GM18498 (cell line): ENCODE data around the gene RRAS.
A peak's percentile ranks its signal among the peaks of the same experiment; 100 is the strongest.

Source experiments
- ATAC-seq: cut with Tn5 transposase; IDR thresholded peaks from one replicate; pipeline ENCODE4 v1.9.1; 2021; ENCODE audit warnings: mild to moderate bottlenecking, moderate library complexity; ENCODE audit not compliant: unreplicated experiment

The RRAS gene

GRCh38 chr19:49677231-49677900 is 37.4 kb upstream of the RRAS start, which contains the start of gene PRMT1:
Gene PRMT1 (plus strand): TSS chr19:49677271. CDS start chr19:49677281, 10 bp downstream.
- peak; percentile 16 for ATAC-seq

- peak; percentile 70 for ATAC-seq
Measured at GRCh38 chr19:49676784-49677230, 36.9 kb upstream of the RRAS start.

- ATAC-seq: peak; percentile 30
Measured at GRCh38 chr19:49676136-49676783, 36.3 kb upstream of the RRAS start.

GRCh38 chr19:49672131-49672919 is 32.4 kb upstream of the RRAS start:
- ATAC-seq: no peak

GRCh38 chr19:49669516-49669915 is 29.6 kb upstream of the RRAS start:
- ATAC-seq: no peak

GRCh38 chr19:49667473-49667872 is 27.5 kb upstream of the RRAS start:
- ATAC-seq: no peak

GRCh38 chr19:49666120-49666444 is 26.1 kb upstream of the RRAS start:
- ATAC-seq: no peak

- peak; percentile 86 for ATAC-seq
Measured at GRCh38 chr19:49665351-49666119, 25.6 kb upstream of the RRAS start, which contains the start of the genes BCL2L12 and IRF3. Gene BCL2L12 (plus strand): TSS chr19:49665933. CDS start chr19:49666693, 760 bp downstream. Gene IRF3 (minus strand): TSS chr19:49665857. CDS start chr19:49664838, 1,019 bp downstream.

GRCh38 chr19:49665036-49665350 is 25.1 kb upstream of the RRAS start:
- no peak for ATAC-seq

GRCh38 chr19:49664171-49665035 is 24.5 kb upstream of the RRAS start:
- ATAC-seq: no peak

- ATAC-seq: no peak
Measured at GRCh38 chr19:49663224-49663623, 23.3 kb upstream of the RRAS start.

- ATAC-seq: no peak
Measured at GRCh38 chr19:49662011-49662410, 22.1 kb upstream of the RRAS start.

GRCh38 chr19:49660338-49660961 is 20.5 kb upstream of the RRAS start:
- ATAC-seq: no peak

- ATAC-seq: no peak
Measured at GRCh38 chr19:49658566-49659442, 18.9 kb upstream of the RRAS start.

GRCh38 chr19:49658139-49658517 is 18.2 kb upstream of the RRAS start:
- no peak for ATAC-seq

GRCh38 chr19:49657493-49658138 is 17.7 kb upstream of the RRAS start:
- no peak for ATAC-seq

- ATAC-seq: no peak
Measured at GRCh38 chr19:49656456-49657109, 16.6 kb upstream of the RRAS start.
